Activated naive CD4-positive, alpha-beta T cell treated with anti-CD3 and anti-CD28 coated beads for 36 hours (primary cell): ENCODE data around the gene PASK. TPM values are rescaled to one million over a fixed set of nuclear protein-coding genes. Genes with fewer than 3 reads are reported as not detected.

Experiments used
- total RNA-seq, 2 experiments: library from RNA; stranded (reverse); gene quantifications; one replicate each; pipeline ENCODE4 v1.2.3, GENCODE V29; 2021

The PASK gene
- total RNA-seq, 2 experiments from 2014 or later, result 71.5 to 72.0 TPM

Other genes with a start within 250 kb of the PASK start
- not detected for gene CROCC2, start 243.1 kb downstream of the PASK start, total RNA-seq
- gene SNED1, start 150.9 kb downstream of the PASK start, total RNA-seq, result under 1 TPM; 0.35 to 0.60 TPM
- 10 to 100 TPM; 35.0 to 38.6 TPM for gene MTERF4, start 47.2 kb downstream of the PASK start, total RNA-seq
- gene PPP1R7, start 995 bp upstream of the PASK start, total RNA-seq, result 10 to 100 TPM; 91.2 to 93.8 TPM
- gene ANO7, start 39.2 kb upstream of the PASK start, total RNA-seq, result under 1 TPM; 0.57 TPM
- 100 to 1,000 TPM; 278 to 297 TPM for gene HDLBP, start 166.2 kb upstream of the PASK start, total RNA-seq
- gene SEPTIN2, start 166.5 kb upstream of the PASK start, total RNA-seq, result 100 to 1,000 TPM; 216 to 227 TPM
- 10 to 100 TPM; 19.5 to 19.6 TPM for gene FARP2, start 206.8 kb upstream of the PASK start, total RNA-seq